Activated T-helper 2 cell treated with anti-CD3 and anti-CD28 coated beads, Interferon-gamma antibody, Interleukin-2, Interleukin-4, amounts not matched to agents 10 μg/mL and 5 μg/mL and 100 μg/mL, durations not matched to agents 14 hours and 24 hours and 36 hours (primary cell): ENCODE results near the gene GALNTL6. TPM values are rescaled to one million over a fixed set of nuclear protein-coding genes. Genes with fewer than 3 reads are reported as not detected.

Source experiments
- DNase-seq: peaks from one replicate; pipeline ENCODE4 v3.0.0; 2021; ENCODE audit warnings: low spot score
- H3K27ac Mint-ChIP-seq: one replicate; pipeline ENCODE4 v1.8.0; 2021; ENCODE audit warnings: mixed read lengths
- H3K27me3 Mint-ChIP-seq: one replicate; pipeline ENCODE4 v1.8.0; 2021; ENCODE audit warnings: low read depth, mixed read lengths
- H3K36me3 Mint-ChIP-seq: one replicate; pipeline ENCODE4 v1.8.0; 2021; ENCODE audit warnings: low read depth, mixed read lengths
- H3K4me1 Mint-ChIP-seq: one replicate; pipeline ENCODE4 v1.8.0; 2021; ENCODE audit warnings: low read depth, mixed read lengths
- H3K4me3 Mint-ChIP-seq: one replicate; pipeline ENCODE4 v1.8.0; 2021; ENCODE audit warnings: low read depth, mild to moderate bottlenecking, moderate library complexity, mixed read lengths
- H3K9me3 Mint-ChIP-seq: one replicate; pipeline ENCODE4 v1.8.0; 2021; ENCODE audit warnings: mixed read lengths
- intact Hi-C: fragments of 100-400 bp; cut with micrococcal nuclease; formaldehyde crosslinking; loops from one replicate; pipeline ENCODE4 v1.15.1; 2023
- total RNA-seq: library from RNA; stranded (reverse); gene quantifications from 2 replicates; pipeline ENCODE4 v1.2.3, GENCODE V29; 2022

GALNTL6 gene
- total RNA-seq, 1 donor from 2014 or later: not detected

GRCh38 chr4:172045981-172046380, 232.8 kb downstream of the GALNTL6 start:
- Mint-ChIP-seq H3K27ac (no peak overlapping the region), H3K9me3 (no peaks in the 10 kb centered on the region), H3K27me3 (no peaks in the 10 kb centered on the region), H3K4me3 (no peak overlapping the region), H3K36me3 (no peaks in the 10 kb centered on the region), H3K4me1 (no peaks in the 10 kb centered on the region)
- no peak for DNase-seq
- intact Hi-C loops: no loop called here

GRCh38 chr4:172048666-172049065, 235.5 kb downstream of the GALNTL6 start:
- no peaks in the 10 kb centered on the region for H3K9me3 Mint-ChIP-seq
- no peak overlapping the region for H3K27ac Mint-ChIP-seq
- intact Hi-C loops: no loop called here
- no peaks in the 10 kb centered on the region for H3K36me3 Mint-ChIP-seq
- no peak for DNase-seq
- H3K4me1 Mint-ChIP-seq: no peaks in the 10 kb centered on the region
- no peaks in the 10 kb centered on the region for H3K27me3 Mint-ChIP-seq
- H3K4me3 Mint-ChIP-seq: no peak overlapping the region

GRCh38 chr4:172050911-172051310, 237.7 kb downstream of the GALNTL6 start:
- H3K4me3 Mint-ChIP-seq: no peak overlapping the region
- H3K36me3 Mint-ChIP-seq: no peaks in the 10 kb centered on the region
- no peak for DNase-seq
- no peaks in the 10 kb centered on the region for H3K9me3 Mint-ChIP-seq
- no peaks in the 10 kb centered on the region for H3K27me3 Mint-ChIP-seq
- H3K4me1 Mint-ChIP-seq: no peaks in the 10 kb centered on the region
- H3K27ac Mint-ChIP-seq: no peak overlapping the region
- intact Hi-C loops: no loop called here

- Mint-ChIP-seq H3K4me3 (no peak overlapping the region), H3K27ac (no peak overlapping the region), H3K9me3 (no peaks in the 10 kb centered on the region), H3K36me3 (no peaks in the 10 kb centered on the region), H3K27me3 (no peaks in the 10 kb centered on the region), H3K4me1 (no peaks in the 10 kb centered on the region)
- DNase-seq: no peak
- intact Hi-C loops: no loop called here
Measured at GRCh38 chr4:172055046-172055445, 241.8 kb downstream of the GALNTL6 start.

GRCh38 chr4:172055498-172055897, 242.3 kb downstream of the GALNTL6 start:
- H3K27ac Mint-ChIP-seq: no peak overlapping the region
- H3K9me3 Mint-ChIP-seq: no peaks in the 10 kb centered on the region
- no peak overlapping the region for H3K4me3 Mint-ChIP-seq
- H3K4me1 Mint-ChIP-seq: no peaks in the 10 kb centered on the region
- H3K27me3 Mint-ChIP-seq: no peaks in the 10 kb centered on the region
- no peak for DNase-seq
- intact Hi-C loops: no loop called here
- H3K36me3 Mint-ChIP-seq: no peaks in the 10 kb centered on the region

- H3K27ac Mint-ChIP-seq: no peak overlapping the region
- H3K4me1 Mint-ChIP-seq: no peaks in the 10 kb centered on the region
Measured at GRCh38 chr4:172061204-172061603, 248.0 kb downstream of the GALNTL6 start.

GRCh38 chr4:172068506-172068905, 255.3 kb downstream of the GALNTL6 start:
- H3K27ac Mint-ChIP-seq: no peak overlapping the region
- H3K27me3 Mint-ChIP-seq: no peaks in the 10 kb centered on the region
- intact Hi-C loops: no loop called here
- H3K36me3 Mint-ChIP-seq: no peaks in the 10 kb centered on the region
- DNase-seq: no peak
- no peaks in the 10 kb centered on the region for H3K4me1 Mint-ChIP-seq
- no peak overlapping the region for H3K4me3 Mint-ChIP-seq
- peaks cover 9% of the 10 kb centered on the region for H3K9me3 Mint-ChIP-seq

More at GRCh38 chr4:172061204-172061603, 248.0 kb downstream of the GALNTL6 start:
- DNase-seq: no peak
- Mint-ChIP-seq H3K4me3 (no peak overlapping the region), H3K27me3 (no peaks in the 10 kb centered on the region), H3K9me3 (peaks cover 4% of the 10 kb centered on the region), H3K36me3 (no peaks in the 10 kb centered on the region)
- intact Hi-C loops: no loop called here

GRCh38 chr4:172073590-172073989, 260.4 kb downstream of the GALNTL6 start:
- H3K27me3 Mint-ChIP-seq: no peaks in the 10 kb centered on the region
- H3K4me1 Mint-ChIP-seq: no peaks in the 10 kb centered on the region
- peaks cover 2% of the 10 kb centered on the region for H3K9me3 Mint-ChIP-seq
- H3K36me3 Mint-ChIP-seq: no peaks in the 10 kb centered on the region
- intact Hi-C loops: no loop called here
- no peak for DNase-seq
- no peak overlapping the region for H3K27ac Mint-ChIP-seq
- H3K4me3 Mint-ChIP-seq: no peak overlapping the region

- Mint-ChIP-seq H3K36me3 (no peaks in the 10 kb centered on the region), H3K4me3 (no peak overlapping the region), H3K27me3 (no peaks in the 10 kb centered on the region), H3K4me1 (no peaks in the 10 kb centered on the region), H3K9me3 (no peaks in the 10 kb centered on the region), H3K27ac (no peak overlapping the region)
- no peak for DNase-seq
- intact Hi-C loops: no loop called here
Measured at GRCh38 chr4:172083272-172083671, 270.1 kb downstream of the GALNTL6 start.

- no peak overlapping the region for H3K27ac Mint-ChIP-seq
Measured at GRCh38 chr4:172088556-172088955, 275.4 kb downstream of the GALNTL6 start.

GRCh38 chr4:172095161-172095560, 282.0 kb downstream of the GALNTL6 start:
- intact Hi-C loops: no loop called here
- no peak for DNase-seq
- Mint-ChIP-seq H3K27ac (no peak overlapping the region), H3K9me3 (peaks cover 9% of the 10 kb centered on the region), H3K36me3 (no peaks in the 10 kb centered on the region), H3K4me3 (no peak overlapping the region), H3K27me3 (no peaks in the 10 kb centered on the region), H3K4me1 (no peaks in the 10 kb centered on the region)

More at GRCh38 chr4:172088556-172088955, 275.4 kb downstream of the GALNTL6 start:
- H3K4me1 Mint-ChIP-seq: no peaks in the 10 kb centered on the region
- H3K9me3 Mint-ChIP-seq: peaks cover 6% of the 10 kb centered on the region
- no peaks in the 10 kb centered on the region for H3K36me3 Mint-ChIP-seq
- intact Hi-C loops: no loop called here
- H3K4me3 Mint-ChIP-seq: no peak overlapping the region
- no peak for DNase-seq
- no peaks in the 10 kb centered on the region for H3K27me3 Mint-ChIP-seq

GRCh38 chr4:172096786-172097185, 283.6 kb downstream of the GALNTL6 start:
- H3K4me3 Mint-ChIP-seq: no peak overlapping the region
- peaks cover 3% of the 10 kb centered on the region for H3K9me3 Mint-ChIP-seq
- intact Hi-C loops: no loop called here
- H3K27ac Mint-ChIP-seq: no peak overlapping the region
- no peak for DNase-seq
- no peaks in the 10 kb centered on the region for H3K27me3 Mint-ChIP-seq
- no peaks in the 10 kb centered on the region for H3K36me3 Mint-ChIP-seq
- no peaks in the 10 kb centered on the region for H3K4me1 Mint-ChIP-seq

- no peak overlapping the region for H3K27ac Mint-ChIP-seq
- no peak overlapping the region for H3K4me3 Mint-ChIP-seq
- intact Hi-C loops: no loop called here
- H3K27me3 Mint-ChIP-seq: no peaks in the 10 kb centered on the region
- DNase-seq: no peak
- H3K9me3 Mint-ChIP-seq: peaks cover 6% of the 10 kb centered on the region
- no peaks in the 10 kb centered on the region for H3K4me1 Mint-ChIP-seq
- H3K36me3 Mint-ChIP-seq: no peaks in the 10 kb centered on the region
Measured at GRCh38 chr4:172099376-172099775, 286.2 kb downstream of the GALNTL6 start.

GRCh38 chr4:172103456-172103855, 290.3 kb downstream of the GALNTL6 start:
- no peaks in the 10 kb centered on the region for H3K27me3 Mint-ChIP-seq
- no peaks in the 10 kb centered on the region for H3K4me1 Mint-ChIP-seq
- H3K4me3 Mint-ChIP-seq: no peak overlapping the region
- H3K36me3 Mint-ChIP-seq: no peaks in the 10 kb centered on the region
- H3K9me3 Mint-ChIP-seq: peaks cover 6% of the 10 kb centered on the region
- DNase-seq: no peak
- no peak overlapping the region for H3K27ac Mint-ChIP-seq
- intact Hi-C loops: no loop called here
